ENCODE results near the gene ST6GALNAC4. TPM values are rescaled to one million over a fixed set of nuclear protein-coding genes. Genes with fewer than 3 reads are reported as not detected.

Gene ST6GALNAC4
- total and polyA plus RNA-seq, 4 donors, result 24.6 to 96.2 (median 55.0) TPM

DNA sequence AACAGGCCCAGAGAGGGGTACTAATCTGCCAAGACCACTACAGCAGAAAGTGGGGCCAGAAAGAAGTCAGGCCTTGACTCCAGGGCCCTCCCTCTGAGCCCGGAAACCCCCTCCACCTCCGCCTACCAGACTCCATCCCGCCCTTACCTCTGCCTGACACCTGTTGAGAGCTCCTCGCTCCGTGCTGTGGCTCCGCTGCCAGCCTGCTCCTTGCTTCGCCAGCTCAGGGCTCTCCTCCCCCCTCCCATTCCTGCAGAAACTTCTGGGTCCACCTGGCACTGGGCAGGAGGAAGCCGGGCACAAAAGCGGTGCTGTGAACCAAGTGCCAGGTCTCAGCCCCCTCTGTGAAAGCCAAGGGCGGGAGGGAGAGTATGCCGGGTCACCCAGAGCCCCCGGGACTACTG lies 11.1 kb downstream of the ST6GALNAC4 start:
- TF ChIP-seq, protein P1, sequence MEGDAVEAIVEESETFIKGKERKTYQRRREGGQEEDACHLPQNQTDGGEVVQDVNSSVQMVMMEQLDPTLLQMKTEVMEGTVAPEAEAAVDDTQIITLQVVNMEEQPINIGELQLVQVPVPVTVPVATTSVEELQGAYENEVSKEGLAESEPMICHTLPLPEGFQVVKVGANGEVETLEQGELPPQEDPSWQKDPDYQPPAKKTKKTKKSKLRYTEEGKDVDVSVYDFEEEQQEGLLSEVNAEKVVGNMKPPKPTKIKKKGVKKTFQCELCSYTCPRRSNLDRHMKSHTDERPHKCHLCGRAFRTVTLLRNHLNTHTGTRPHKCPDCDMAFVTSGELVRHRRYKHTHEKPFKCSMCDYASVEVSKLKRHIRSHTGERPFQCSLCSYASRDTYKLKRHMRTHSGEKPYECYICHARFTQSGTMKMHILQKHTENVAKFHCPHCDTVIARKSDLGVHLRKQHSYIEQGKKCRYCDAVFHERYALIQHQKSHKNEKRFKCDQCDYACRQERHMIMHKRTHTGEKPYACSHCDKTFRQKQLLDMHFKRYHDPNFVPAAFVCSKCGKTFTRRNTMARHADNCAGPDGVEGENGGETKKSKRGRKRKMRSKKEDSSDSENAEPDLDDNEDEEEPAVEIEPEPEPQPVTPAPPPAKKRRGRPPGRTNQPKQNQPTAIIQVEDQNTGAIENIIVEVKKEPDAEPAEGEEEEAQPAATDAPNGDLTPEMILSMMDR (IDR thresholded peaks at IDR 0.05; ENCODE audit: control extremely low read depth, extremely low read depth), result no peak
- H3K27me3 ChIP-seq (ENCODE audit: control insufficient read depth in 3 of 3, insufficient read depth in 3 of 3, low read length in 2 of 3), result no peaks in the 10 kb centered on the region
- no peak overlapping the region for H3K9ac ChIP-seq (ENCODE audit: insufficient read depth in 1 of 2, low read length in 2 of 2)
- DNase-seq (no peak), ATAC-seq (ENCODE audit: insufficient read depth, low FRiP score) (no peak)
- peaks cover 0 to 19% (median 2%) of the 10 kb centered on the region in 4 donors for H3K36me3 ChIP-seq (ENCODE audit: control insufficient read depth in 4 of 4, insufficient read depth in 4 of 4, low read length in 4 of 4)
- no peak overlapping the region for H3K4me3 ChIP-seq
- H3K27ac ChIP-seq (ENCODE audit: low read depth in 1 of 2, low read length in 1 of 2), result peak overlapping the region in 1 of 2 donors; percentile 95
- no peaks in the 10 kb centered on the region for H3K9me3 ChIP-seq (ENCODE audit: control insufficient read depth in 4 of 4, insufficient read depth in 3 of 4, low read length in 3 of 4)
- peaks cover 0 to 42% (median 32%) of the 10 kb centered on the region in 5 donors for H3K4me1 ChIP-seq (ENCODE audit: control insufficient read depth in 5 of 5, insufficient read depth in 5 of 5, low read length in 5 of 5)
- WGBS, 2 donors, result 48 to 72% methylated on average over 12 of the region's 12 CpGs

DNA sequence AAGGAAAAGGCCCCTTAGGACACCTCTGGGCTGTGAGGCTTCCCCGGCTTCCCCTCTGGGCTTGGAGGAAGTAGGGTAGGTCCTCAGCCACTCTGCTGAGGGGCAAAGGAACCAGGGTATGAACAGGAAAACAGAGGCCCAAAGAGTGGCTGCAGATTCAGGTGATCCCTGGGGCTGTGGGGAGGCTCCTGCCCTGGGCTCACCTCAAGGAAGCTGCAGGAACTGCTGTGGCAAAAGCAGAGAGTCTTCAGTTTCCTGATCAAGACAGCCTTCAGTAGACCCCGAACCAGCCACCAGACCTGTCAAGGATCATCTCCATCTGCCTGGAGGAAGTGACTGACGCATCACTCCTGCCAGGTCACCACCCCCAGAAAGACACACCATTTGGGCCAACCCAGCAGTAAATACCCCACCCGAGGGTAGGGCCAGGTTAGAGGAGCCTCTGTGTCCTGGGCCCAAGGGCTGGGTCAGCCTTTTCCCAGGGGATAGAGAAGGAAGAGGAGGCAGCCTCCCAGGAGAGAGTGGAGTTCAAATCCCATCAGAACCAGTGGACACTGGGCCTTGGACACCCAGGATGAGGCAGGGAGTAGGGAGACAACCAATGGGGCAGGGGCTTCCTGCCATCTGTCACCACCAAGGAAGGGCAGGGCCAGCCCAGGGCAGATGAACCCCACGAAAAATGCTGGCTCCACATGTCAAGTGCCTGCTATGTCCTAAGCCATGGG lies 11.7 kb downstream of the ST6GALNAC4 start:
- Histone ChIP-seq H3K27ac (ENCODE audit: low read depth in 1 of 2, low read length in 1 of 2) (peak overlapping the region in 1 of 2 donors; percentile 95), H3K4me1 (ENCODE audit: control insufficient read depth in 5 of 5, insufficient read depth in 5 of 5, low read length in 5 of 5) (peaks cover 0 to 42% (median 32%) of the 10 kb centered on the region in 5 donors), H3K9me3 (ENCODE audit: control insufficient read depth in 4 of 4, insufficient read depth in 3 of 4, low read length in 3 of 4) (no peaks in the 10 kb centered on the region), H3K4me3 (no peak overlapping the region), H3K9ac (ENCODE audit: insufficient read depth in 1 of 2, low read length in 2 of 2) (peak overlapping the region in 1 of 2 donors; percentile 71), H3K27me3 (ENCODE audit: control insufficient read depth in 3 of 3, insufficient read depth in 3 of 3, low read length in 2 of 3) (no peaks in the 10 kb centered on the region), H3K36me3 (ENCODE audit: control insufficient read depth in 4 of 4, insufficient read depth in 4 of 4, low read length in 4 of 4) (peaks cover 0 to 16% (median 2%) of the 10 kb centered on the region in 4 donors)
- 20 to 25% methylated on average over 5 of the region's 5 CpGs for whole genome bisulfite sequencing, 2 donors
- DNase-seq (no peak), ATAC-seq (ENCODE audit: insufficient read depth, low FRiP score) (no peak)
- TF ChIP-seq, protein P1 (IDR thresholded peaks at IDR 0.05; ENCODE audit: control extremely low read depth, extremely low read depth), result no peak

DNA sequence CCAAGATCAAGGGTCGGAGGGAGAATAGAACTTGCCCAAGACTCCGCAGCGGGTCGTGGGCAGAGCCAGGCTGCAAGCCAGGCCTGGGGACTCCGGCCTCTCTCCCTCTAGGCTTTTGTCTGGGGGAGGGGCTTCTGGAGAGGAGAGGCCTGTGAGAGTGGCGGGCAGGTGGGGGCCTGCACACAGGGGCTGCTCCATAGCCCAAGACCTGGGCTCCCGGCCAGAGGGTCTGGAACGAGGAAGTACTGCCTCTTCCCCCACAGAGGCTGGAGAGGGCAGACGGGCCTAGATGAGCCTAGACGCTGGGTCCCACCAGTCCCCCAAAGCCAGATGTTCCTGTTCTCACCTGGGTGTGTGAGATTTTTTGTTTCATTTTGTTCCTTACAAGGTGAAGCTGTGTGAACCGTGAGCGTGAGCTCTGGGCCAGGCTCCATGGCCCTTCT lies 12.3 kb downstream of the ST6GALNAC4 start:
- H3K4me1 ChIP-seq (ENCODE audit: control insufficient read depth in 5 of 5, insufficient read depth in 5 of 5, low read length in 5 of 5), result peaks cover 0 to 45% (median 35%) of the 10 kb centered on the region in 5 donors
- TF ChIP-seq, protein P1 (IDR thresholded peaks at IDR 0.05; ENCODE audit: control extremely low read depth, extremely low read depth), result no peak
- peak overlapping the region in 1 of 2 donors; percentile 71 for H3K9ac ChIP-seq (ENCODE audit: insufficient read depth in 1 of 2, low read length in 2 of 2)
- H3K4me3 ChIP-seq, result no peak overlapping the region
- 6 to 15% methylated on average over 12 of the region's 12 CpGs for WGBS, 2 donors
- DNase-seq (peak; percentile 88 to 91 (median 90)), ATAC-seq (ENCODE audit: insufficient read depth, low FRiP score) (no peak)
- peaks cover 0 to 11% (median 2%) of the 10 kb centered on the region in 4 donors for H3K36me3 ChIP-seq (ENCODE audit: control insufficient read depth in 4 of 4, insufficient read depth in 4 of 4, low read length in 4 of 4)
- no peaks in the 10 kb centered on the region for H3K27me3 ChIP-seq (ENCODE audit: control insufficient read depth in 3 of 3, insufficient read depth in 3 of 3, low read length in 2 of 3)
- peak overlapping the region; percentile 5 to 95 for H3K27ac ChIP-seq (ENCODE audit: low read depth in 1 of 2, low read length in 1 of 2)
- no peaks in the 10 kb centered on the region for H3K9me3 ChIP-seq (ENCODE audit: control insufficient read depth in 4 of 4, insufficient read depth in 3 of 4, low read length in 3 of 4)

Measured in lung (tissue), 12 donors.